GM19397 (cell line): ENCODE data around the gene RTN4.

Experiments
- ATAC-seq: cut with Tn5 transposase; IDR thresholded peaks from one replicate; pipeline ENCODE4 v1.9.1; 2021; ENCODE audit warnings: mild to moderate bottlenecking, moderate library complexity; ENCODE audit not compliant: unreplicated experiment

The RTN4 gene

DNA sequence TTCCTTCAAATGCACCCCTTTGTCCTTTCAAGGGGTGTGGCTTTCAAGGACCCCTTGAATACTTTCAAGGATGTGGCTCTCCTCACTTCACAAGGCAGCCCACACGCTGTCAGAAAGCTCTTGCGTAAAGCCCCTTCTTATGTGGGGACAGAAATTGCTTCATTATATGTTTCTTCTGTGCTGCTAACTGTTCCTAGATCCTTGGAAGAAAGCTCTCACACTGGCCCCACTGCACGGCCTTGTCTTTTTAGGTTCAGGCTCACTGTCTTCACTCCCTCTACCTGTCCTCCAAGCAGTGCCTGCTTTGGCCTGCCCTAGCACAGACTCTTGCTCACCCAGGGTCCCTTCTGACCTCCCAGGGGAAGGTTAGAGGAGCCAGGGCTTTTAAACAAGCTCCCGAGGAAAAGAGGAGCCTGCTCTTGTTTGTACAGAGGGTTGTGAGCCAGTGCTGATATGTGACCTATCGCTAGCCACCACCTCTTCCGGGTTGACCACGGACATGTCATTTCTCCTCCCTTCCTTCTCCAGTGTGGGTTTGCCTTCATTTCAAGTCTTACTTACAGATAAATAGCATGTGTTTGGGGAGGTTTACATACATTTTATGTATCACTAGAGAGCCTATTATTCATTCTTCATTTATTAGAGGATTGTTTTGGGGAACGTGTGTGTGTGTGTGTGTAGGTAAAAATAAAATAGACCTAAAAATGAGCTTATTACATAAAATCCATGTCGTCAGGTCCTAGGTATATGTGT, 94.7 kb downstream of the RTN4 start:
- ATAC-seq: no peak

DNA sequence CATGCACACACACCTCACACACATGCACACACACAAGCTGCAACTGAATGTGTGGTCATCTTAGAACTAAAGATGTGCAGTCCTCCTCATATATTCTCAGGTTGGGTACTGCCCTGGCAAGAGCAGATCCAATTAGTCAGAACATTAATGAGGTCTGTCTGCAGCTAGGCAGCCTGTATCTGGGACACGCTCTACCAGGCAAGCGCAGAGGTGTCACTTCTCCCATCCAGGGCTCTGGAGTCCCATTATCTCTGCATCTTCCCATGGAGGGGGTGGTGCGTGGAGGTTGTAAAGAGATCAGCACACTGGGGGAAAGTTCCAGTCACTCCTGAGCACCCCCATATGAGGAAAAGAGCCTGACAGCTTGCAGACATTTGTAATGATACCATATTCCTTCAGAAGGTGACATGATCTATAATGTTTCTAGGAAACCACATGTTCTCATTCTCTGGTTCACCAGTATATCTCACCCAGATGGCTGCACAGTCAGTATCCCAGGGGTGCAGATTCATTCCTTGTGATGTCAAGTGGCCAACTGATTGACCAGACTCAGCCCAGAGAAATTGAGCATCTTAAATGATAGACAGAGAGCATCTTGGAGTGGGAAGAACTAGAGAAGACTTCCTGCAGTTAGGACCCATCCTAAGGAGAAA, 95.4 kb downstream of the RTN4 start:
- no peak for ATAC-seq

DNA sequence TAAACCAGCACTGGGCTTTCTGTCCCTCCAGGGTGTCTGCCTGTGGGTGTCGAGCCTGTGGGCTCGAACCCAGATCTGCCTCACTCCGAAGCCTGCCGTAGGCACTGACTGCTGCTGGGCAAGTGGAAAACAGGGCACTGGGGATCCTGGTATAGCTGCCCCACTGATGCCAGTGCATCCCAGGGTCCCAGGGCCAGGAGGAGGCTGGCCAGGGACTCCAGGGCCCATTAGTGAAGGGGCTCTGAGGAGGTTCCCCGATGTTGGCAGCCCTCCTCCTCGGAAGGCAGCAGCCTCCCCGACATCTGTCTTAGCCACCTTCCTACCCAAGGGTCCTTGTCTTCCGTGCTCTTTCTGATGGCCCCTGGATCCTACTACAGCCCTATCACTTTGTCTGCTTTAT, 96.1 kb downstream of the RTN4 start:
- no peak for ATAC-seq

DNA sequence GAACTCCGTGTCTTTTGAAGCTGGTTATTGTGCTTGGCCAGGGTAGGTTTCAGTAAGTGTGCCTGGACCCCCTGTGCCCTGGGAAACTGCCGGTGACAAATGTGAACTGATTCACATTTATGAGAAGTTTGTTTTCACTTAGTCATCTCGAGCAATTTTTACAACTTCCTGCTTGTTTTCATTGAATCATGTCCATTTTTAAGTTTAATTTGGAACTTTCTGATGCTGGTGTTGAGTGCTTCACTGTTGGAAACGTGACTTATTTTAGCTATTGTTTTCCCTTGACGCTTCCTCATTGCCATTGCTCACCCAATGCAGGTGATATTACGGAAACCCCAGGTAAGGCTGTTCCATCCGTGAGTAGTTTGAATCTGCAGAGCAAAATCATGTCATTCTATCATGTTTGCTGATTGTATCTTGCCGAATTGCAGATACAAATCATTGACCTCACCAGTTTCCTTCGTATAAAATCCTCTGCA, 97.2 kb downstream of the RTN4 start:
- ATAC-seq: no peak

DNA sequence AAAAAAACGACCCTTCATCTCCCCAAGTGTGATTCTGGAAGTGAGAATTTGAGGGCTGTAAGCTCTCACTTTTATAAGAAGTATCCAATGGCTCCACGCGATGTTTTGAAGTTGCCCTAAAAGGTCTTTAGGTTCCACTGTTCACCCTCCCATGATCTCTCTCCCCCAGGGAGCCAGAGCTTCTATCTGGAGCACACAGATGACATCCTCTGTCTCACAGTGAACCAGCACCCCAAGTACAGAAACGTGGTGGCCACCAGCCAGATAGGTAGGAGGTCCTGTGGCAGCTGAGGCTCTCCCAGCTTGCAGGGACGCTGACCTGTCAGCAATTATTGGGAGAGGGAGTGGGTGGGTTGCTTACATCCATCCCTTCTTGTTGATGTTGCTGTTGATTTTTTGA, 97.8 kb downstream of the RTN4 start:
- ATAC-seq: no peak

DNA sequence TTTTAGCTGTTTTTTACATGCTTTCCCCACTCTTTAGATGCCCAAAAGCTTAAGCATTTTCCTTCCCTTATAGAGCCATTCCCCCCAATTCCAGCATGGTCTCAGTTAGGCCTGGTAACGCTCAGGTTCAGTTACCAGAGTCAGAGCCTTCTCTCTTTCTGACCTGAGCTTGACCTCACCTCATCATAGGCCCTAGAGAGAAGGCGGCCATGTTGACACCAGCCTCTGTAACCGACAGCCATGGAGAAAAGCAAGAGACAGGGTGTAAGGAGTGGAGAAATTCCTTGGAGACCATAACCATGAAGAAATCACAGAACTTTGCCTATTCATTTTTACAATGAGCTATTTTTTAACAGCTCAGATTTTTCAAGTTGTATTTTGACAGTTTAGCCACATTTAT, 99.4 kb downstream of the RTN4 start:
- no peak for ATAC-seq

DNA sequence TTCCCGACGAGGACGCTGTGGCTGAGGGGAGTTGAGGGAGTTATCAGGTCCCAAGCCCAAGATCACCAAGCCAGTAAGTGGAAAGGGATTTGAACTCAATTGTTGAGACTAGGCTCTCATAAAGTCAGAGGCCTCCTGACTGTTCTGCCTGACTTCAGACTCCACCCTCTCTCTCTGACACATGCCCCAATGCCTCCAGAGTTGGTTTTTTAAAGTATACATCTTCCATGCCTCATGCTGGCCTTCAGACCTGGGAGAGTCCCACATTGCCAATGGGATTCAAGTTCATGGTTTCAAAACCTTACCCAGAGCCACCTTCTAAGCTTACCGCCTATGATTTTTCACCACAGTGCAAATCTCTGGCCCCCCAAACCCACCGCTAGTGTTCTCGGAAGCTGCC, 100.8 kb downstream of the RTN4 start:
- ATAC-seq: no peak

DNA sequence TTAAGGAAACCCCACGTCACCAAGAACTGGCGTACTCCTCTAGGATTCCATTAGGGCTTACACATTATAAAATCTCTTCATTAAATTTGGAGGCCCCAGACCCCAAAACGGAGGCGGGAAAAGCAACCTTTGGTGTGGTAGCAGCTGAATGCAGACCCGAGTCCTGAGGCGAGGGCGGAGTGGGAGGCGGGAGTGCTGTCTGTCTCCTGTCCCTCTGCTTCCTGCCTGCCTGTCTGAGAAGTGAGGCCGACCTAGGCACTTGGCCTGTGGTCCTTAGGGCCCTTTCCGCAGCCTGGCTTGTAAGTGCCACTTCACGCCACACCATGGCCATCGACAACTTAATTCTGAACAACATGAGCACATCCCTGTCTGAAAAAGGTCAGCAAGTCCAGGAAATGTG, 102.1 kb downstream of the RTN4 start:
- no peak for ATAC-seq

DNA sequence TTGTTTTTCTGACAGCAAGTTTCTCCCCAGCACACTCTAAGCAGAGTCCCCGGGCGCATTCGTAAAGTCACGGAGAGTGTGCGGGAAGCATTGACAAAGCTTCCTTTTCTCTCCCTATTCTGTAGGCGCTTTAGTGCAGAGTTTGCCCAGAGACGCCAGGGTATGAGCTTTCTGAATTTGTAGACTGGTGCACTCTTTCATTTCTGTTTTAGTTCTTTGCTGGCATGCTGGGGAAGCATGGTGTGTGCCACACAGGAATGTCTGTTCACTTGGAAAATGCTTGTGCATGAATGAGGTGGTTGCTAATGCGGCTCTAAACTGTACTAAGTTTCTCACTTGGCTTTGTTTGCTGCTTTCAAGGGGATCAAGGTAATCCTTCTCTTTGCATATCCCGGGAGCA, 102.6 kb downstream of the RTN4 start:
- no peak for ATAC-seq

DNA sequence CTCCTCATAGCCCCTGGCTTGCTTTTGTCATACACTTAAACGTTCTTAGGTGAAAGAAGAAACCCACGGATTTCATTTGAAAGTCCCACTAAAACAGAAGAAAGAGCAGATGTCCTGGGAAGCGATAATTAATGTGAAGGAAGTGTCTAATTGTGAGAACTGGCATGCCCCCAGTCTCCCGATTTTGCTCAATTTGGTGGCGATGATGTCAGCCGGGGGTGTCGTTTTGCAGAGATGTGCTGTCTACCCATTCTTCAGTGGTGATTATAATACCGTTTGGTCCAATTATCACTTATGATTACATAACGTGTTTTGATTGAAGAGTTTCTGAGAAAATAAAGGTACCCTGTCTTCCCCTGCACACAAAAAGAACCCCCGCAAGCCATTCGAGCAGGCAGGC, 103.1 kb downstream of the RTN4 start:
- no peak for ATAC-seq

DNA sequence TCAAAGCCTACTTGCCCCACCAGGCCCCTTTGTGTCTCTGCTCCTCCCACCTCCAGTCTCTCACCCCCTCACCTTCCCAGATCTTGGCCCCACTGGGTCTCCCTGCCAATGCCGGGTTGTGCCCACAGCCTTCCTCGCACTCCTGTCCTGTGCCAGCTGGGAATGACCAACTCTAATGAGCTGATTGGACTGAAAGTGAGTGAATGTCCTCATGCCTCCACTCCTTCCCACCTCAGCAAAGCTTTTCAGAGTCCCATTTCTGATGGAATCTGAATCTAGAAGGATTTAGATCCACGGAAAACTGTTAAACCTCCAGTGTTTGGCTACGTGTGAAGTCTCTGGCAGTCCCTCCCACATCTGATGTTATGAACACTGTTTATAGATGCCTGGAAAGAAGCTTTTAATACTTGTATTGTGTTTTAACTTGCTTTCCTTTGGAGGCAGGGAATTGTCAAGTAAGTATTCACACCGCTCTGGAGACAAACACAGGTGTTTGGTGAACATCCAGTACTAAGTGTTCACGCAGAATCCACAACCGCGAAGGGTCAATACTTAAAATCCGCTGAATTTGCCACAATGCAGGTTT, 103.9 kb downstream of the RTN4 start:
- ATAC-seq: no peak

DNA sequence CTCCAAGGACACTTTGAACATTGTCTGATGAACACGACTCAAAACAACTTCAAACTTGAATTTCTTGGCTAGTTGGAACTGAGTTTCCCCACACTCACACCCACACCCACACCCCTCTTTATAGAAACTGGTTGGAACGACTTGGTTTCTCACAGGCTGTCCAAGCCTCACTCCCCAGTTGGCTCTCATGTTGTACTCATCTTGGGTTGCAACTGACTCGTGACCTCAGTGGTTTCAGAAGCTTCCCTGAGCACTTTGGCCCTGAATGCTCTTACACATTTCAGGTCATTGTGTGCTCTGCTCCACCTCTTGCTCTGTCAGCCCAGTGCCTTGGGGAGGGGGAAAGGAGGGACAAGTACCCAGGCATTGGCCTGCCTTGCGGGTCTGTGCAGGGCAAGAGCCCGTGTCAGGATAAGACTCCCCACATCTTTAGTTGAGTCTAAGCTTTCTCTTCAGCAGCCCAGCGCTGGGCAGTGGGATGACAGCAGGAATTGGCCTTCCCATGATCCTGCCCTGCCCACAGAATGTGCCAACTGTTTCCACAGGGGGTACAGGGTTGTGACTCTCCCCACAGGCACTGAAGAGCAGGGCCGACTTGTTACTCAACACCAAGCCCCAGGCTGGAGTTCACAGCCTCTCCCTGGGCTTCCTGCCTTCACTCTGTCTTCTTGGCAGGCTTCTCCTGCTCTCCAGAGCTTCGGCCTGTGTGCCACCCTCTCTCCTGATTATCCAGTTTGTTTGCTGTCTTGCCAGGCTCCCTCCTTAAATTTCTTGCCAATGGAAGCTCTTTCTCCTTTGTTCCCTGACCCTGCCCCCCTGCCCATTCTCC, 104.6 kb downstream of the RTN4 start:
- ATAC-seq: no peak

DNA sequence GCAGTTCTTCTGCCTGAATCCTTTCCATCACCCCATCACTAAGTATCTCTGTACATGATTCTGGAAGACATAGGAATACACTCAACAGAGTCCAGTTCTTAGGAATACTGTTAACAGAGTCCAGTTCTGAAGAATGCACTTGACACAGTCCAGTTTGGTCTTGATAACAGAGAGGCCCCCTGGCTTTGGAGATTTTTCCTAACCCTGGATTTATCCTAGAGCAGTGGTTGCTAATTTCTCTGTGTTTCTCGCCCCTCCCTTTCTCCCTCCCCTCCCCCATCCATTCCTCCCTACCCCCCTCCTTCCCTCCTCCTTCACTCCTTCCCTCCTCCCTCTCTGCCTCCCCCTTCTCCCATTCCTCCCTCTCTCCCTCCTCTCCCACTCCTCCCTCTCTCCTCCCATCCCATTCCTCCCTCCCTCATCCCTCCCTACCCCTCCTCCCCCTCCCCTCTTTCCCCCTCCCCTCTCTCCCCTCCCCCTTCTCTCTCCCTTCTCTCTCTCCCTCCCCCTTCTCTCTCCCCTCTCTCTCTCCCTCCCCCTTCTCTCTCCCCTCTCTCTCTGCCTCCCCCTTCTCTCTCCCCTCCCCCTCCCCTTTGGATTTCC, 105.4 kb downstream of the RTN4 start:
- ATAC-seq: no peak

DNA sequence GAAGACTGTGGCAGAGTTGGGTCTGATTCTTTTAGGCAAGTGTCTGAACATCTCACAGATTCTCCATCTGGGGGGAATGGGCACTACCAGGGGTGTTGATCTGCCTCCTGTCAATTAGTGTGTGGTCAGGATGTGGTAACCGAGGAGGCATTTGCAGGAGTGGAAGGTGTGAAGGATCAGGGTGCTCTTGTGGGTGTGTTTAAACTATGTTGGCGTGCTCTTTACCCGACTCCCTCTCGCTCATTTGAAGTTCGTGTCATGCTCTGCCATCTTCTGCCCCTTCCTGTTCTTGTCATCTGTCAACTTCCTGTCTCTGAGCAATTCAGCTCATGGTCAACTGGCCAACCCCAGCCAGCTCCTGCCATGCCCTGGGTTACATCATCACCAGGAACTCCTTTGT, 107.9 kb downstream of the RTN4 start:
- ATAC-seq: no peak

DNA sequence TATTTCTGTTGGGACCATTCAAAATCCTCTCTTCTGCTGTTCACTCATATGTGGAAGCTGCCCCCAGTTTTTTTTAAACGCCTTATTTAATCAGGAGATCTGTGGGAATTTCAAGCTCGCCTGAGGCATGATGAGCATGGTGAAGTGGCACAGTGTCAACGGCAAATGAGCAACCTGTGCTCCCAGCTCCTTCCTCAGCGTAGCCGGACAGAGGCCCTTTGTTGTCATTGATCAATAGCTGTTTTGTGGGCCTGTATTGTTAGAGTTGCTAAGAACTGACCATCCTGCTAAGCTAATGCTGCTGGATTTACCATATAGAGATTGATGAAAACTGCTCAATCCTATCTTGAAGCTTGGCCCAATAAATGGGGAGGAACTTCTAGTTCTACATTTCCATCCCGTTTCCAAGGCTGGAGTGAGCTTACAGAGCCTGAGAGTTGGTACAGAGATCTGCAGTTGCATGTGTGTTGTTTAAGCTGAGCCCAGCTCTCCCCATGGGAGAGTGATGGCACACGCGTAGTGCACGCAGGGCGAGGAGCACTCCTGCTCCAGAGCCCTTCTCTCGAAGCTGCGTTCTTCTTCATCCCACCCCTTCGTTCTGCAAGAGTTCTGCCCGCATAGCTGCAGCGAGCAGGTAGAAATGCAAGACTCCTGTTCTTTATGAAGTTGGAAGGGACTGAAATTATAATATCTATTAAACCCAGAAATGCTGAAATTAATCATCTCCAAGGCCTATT, 108.8 kb downstream of the RTN4 start:
- ATAC-seq: no peak

DNA sequence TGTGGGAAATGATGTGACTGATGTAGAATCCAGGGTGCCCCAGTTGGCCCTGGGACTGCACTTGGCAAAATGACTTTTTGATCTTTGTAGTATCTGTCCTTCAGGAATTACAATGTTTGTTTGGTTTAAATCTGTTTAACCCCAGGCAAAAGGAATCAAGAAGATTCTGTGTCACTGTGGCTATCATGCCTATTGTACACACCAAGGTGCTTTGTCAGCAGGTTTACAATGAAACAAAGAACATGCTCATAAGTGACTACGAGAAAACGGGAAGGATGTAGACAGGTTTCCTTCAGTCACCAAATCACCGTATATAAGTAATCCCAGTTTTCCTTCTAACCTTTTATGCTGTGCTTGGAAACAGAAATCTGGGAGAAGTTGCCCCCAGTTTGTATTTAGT, 109.5 kb downstream of the RTN4 start:
- ATAC-seq: no peak

DNA sequence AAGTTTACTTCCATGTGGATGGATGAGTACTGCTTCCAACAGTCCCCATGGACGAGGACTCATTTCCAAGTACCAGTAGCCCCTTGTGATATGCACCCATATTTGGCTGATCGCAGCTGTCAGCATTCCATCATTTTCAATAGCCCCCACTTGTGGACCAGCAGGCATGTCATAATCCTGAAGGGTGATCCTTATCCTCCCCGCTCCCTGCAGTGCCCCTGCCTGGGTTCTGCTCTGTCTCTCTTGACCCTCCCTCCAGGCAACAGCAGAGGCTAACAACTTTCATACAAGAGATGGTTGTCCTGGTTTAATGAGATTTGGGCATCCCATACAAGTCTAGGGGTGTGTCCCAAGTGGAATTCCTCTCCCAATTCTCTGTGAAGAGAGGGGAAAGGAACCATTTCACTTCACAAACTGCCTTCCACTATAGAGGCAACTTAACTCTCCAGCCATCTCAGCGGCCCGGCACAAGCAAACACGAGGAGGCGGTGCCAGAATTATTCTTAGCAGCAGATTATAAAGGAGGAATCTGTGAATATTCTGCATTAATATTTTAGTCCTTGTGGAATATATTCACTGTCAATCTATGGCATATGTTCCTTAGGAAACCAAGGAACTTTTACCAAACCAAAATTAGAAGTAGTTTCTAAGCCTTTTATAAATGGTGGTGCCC, 110.7 kb downstream of the RTN4 start:
- no peak for ATAC-seq

DNA sequence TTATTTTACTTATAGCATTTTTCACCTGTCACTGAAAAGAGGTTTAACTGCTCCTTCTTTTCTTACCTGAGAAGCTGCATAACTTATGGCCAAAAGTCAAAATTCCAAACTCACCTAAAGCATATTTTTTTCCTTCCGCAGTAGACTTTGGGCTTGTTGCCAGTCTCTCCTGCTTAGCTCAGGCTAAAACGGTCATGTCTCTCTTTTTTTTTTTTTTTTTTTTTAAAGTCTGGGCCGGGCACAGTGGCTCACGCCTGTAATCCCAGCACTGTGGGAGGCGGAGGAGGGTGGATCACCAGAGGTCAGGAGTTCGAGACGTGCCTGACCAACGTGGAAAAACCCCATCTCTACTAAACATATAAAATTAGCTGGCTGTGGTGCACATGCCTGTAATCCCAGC, 113.5 kb downstream of the RTN4 start:
- ATAC-seq: no peak

DNA sequence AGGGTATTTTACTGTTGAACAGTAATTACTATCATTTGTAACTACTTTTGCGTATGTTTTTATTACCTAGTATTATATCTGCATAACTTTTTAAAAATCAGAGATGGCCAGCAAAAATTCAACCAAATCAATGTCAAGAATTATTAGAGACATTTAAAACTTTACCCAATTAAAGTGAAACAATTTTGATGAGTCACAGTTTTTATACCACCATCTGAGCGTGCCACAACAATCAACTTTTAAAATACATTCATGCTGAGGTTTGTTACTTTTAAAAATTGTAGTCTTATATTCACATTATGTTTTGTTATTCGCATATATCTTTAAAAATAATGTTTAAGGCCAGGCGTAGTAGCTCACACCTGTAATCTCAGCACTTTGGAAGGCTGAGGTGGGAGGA, 114.9 kb downstream of the RTN4 start:
- ATAC-seq: no peak

DNA sequence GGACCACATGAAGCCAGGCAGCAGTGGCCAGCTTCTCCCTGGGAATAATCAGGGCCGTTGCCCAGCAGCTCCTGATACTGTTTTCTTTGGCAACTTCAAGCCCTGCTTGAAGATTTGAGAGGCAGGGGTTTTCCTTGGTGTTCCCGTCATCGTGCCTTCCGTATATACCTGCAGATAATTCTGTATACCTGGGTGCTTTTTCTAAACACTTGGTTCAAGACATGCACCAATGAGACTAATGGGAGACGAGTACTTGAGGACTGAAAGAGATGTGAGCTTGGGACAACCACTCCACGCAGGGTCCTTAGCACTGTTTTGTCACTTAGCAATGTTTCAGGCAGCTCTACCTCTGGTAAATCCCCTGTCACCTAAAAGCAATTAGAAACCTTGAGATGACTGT, 118.8 kb downstream of the RTN4 start:
- ATAC-seq: no peak
